AG09309 (cell line): ENCODE measurements around the gene ITGBL1.

Experiments used
- DNase-seq: peaks from one replicate; pipeline ENCODE4 v3.0.0-alpha.2; 2010; ENCODE audit warnings: low read depth
- H3K4me3 ChIP-seq: 2 replicates; pipeline ENCODE4 v1.5.1; 2011; ENCODE audit warnings: mild to moderate bottlenecking, low read depth, low read length, moderate library complexity; ENCODE audit not compliant: control insufficient read depth
- TF ChIP-seq, protein P1 (sequence below): IDR thresholded peaks from 2 replicates; pipeline ENCODE4 v1.5.1; 2011; ENCODE audit warnings: mild to moderate bottlenecking, low read depth, low read length, inconsistent platforms; ENCODE audit not compliant: insufficient read depth, control insufficient read depth; ENCODE audit errors: missing control alignments

Gene ITGBL1

DNA sequence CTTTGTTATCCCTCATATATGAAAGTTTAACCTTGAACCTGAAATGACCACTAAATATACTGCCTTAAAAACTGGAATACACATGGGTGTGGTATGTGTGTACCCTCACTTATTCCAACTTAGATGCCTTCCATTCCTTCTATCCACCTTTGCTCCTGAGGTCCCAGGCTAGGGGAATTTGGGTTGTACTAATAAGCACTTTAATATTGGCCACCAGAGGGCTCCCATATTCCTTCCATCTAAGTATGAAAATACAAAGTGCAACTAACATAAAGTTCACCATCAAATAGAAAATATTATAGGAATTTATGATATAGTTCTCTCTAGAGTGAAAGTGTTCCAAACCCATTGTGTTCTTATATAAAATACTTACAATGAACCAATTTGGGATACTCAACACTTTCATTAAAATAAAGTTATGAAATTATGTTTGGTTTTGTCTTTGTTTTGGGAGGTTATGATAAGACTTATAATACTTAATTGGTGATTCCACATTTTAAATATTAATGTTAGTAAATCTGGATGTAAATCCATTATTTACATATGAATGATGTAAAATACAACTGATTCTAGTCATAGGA is 62.3 kb downstream of the ITGBL1 start:
- no peak for DNase-seq

DNA sequence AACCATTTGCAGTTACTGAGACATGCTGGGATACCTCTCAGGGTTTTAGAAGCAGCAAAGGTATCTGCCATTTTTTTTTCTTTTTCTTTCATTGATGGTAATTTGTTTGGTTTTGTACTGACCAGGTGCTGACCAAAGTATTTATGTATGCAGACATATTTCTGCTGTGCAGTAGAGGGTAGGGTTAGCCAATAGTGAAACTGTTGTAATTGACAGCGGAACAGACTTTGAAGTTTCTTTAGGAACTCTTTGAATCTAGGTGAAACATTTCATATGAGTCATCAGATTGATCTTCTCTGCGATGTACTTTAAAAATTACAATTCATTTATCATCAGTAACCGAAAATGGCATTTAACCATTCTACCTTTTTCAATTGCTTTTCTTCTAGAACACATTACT is 63.0 kb downstream of the ITGBL1 start:
- H3K4me3 ChIP-seq: no peak overlapping the region
- TF ChIP-seq, protein P1, sequence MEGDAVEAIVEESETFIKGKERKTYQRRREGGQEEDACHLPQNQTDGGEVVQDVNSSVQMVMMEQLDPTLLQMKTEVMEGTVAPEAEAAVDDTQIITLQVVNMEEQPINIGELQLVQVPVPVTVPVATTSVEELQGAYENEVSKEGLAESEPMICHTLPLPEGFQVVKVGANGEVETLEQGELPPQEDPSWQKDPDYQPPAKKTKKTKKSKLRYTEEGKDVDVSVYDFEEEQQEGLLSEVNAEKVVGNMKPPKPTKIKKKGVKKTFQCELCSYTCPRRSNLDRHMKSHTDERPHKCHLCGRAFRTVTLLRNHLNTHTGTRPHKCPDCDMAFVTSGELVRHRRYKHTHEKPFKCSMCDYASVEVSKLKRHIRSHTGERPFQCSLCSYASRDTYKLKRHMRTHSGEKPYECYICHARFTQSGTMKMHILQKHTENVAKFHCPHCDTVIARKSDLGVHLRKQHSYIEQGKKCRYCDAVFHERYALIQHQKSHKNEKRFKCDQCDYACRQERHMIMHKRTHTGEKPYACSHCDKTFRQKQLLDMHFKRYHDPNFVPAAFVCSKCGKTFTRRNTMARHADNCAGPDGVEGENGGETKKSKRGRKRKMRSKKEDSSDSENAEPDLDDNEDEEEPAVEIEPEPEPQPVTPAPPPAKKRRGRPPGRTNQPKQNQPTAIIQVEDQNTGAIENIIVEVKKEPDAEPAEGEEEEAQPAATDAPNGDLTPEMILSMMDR: no peak
- DNase-seq: no peak

More for the DNA sequence above, 62.3 kb downstream of the ITGBL1 start:
- no peak overlapping the region for H3K4me3 ChIP-seq
- TF ChIP-seq, protein P1: peak; percentile 63

DNA sequence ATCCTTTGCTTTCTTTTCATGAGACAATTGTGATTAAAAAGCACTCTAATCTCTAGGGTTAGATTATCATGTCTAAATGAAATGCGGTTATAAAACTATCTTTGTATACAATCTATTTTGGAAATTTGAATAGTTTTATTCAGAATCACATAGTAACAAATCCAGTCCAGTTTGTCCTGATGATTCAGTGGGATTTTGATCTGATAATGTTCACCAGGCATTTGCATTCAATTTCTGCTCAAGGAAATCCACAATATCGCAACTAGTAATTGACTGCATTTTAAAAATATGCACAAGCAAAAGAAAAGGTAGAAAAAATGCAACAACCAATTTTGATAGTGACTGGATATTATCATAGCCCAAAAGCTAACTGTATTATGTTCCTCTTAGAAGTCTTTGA is 63.8 kb downstream of the ITGBL1 start:
- TF ChIP-seq, protein P1: no peak
- no peak for DNase-seq
- no peak overlapping the region for H3K4me3 ChIP-seq

DNA sequence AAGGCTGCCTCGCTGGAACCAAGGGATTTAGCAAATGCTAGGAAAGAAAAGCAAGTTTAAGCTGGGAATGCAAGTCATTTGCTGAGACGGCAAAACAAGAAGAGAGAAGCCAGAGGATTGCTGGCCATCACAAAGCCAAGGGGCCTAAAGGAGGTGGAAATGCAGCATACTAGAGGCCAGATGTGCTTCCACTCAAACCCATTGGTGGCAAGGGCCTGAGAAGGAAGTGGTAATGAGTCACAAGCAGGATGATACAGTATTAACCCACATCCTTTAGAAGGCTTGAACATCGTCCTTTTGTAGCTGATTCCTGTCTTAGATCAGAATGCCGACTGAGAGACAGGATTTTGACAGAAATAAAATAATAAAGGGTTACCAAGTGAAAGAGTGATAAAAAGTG is 68.2 kb downstream of the ITGBL1 start:
- DNase-seq: no peak
- TF ChIP-seq, protein P1: no peak
- no peak overlapping the region for H3K4me3 ChIP-seq

DNA sequence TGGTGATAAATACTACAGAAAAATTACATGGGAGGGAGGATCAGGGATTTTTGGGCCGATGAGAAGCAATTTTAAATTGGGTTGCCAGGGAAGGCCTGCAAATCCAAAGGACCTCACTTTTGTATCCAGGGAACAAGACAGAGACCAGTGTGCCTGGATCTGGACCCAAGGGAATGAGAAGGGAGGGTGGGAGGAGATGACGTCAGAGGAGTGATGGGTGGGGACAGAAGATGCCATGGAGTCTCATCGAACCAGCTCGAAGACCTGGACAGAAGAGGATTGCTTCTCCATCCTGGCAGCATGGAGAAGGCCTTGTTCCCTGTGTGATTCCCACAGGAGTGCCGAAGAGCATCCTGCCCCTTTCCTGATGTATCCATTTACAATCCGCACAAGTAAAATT is 68.9 kb downstream of the ITGBL1 start:
- H3K4me3 ChIP-seq: no peak overlapping the region
- TF ChIP-seq, protein P1: no peak
- no peak for DNase-seq

DNA sequence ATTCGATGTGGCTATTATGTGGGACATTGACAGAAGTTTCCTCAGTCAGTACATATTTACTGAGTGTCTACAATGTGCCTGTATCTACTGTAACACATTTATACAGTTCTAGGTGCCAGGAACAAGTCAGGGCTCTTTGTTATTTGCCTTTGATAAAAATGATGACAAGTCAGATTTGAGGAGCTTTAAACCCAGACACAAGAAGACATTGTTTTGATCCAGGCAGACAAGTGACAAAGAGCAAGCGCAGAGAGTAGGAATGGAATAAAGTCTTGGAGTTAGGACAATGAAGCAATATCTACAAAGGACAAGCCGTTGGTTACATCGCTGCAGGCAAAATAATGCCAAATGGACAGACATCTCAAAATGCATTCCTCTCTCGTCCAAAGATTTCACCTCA is 70.1 kb downstream of the ITGBL1 start:
- no peak overlapping the region for H3K4me3 ChIP-seq
- TF ChIP-seq, protein P1: no peak
- DNase-seq: no peak
